ENCODE measurements around the gene PGLYRP2.
"Not testable (repeated sequence)": the region's sequence is repeated elsewhere in the genome, so short reads cannot be mapped to it uniquely, and the experiment has no call there.

The PGLYRP2 gene

DNA sequence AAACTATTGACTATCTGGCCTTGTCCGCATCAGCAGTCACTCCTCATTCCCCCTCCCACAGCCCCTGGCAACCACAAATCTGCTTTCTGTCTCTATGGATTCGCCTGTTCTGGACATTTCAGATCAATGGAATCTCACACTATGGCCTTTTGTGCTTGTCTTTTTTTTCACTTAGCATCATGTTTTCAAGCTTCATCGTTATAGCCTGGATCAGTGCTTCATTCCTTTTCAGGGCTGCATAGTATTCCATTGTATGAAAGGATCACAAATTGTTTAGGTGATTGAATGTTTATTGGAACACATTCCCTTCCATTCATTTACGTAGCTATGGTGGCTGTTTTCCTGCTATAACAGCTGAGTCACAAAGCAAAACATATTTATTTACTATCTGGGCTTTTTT is 7.7 kb upstream of the PGLYRP2 start:
- no peaks in the 10 kb centered on the region for H3K79me2 ChIP-seq (ENCODE audit: control insufficient read depth, low read length)
- no peak for TF ChIP-seq EZH2phosphoT487 (IDR thresholded peaks at IDR 0.05; ENCODE audit: borderline replicate concordance, low read length)
- TF ChIP-seq, protein P1, sequence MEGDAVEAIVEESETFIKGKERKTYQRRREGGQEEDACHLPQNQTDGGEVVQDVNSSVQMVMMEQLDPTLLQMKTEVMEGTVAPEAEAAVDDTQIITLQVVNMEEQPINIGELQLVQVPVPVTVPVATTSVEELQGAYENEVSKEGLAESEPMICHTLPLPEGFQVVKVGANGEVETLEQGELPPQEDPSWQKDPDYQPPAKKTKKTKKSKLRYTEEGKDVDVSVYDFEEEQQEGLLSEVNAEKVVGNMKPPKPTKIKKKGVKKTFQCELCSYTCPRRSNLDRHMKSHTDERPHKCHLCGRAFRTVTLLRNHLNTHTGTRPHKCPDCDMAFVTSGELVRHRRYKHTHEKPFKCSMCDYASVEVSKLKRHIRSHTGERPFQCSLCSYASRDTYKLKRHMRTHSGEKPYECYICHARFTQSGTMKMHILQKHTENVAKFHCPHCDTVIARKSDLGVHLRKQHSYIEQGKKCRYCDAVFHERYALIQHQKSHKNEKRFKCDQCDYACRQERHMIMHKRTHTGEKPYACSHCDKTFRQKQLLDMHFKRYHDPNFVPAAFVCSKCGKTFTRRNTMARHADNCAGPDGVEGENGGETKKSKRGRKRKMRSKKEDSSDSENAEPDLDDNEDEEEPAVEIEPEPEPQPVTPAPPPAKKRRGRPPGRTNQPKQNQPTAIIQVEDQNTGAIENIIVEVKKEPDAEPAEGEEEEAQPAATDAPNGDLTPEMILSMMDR (IDR thresholded peaks at IDR 0.05; ENCODE audit: low read depth, low read length, poor library complexity, severe bottlenecking), result no peak

DNA sequence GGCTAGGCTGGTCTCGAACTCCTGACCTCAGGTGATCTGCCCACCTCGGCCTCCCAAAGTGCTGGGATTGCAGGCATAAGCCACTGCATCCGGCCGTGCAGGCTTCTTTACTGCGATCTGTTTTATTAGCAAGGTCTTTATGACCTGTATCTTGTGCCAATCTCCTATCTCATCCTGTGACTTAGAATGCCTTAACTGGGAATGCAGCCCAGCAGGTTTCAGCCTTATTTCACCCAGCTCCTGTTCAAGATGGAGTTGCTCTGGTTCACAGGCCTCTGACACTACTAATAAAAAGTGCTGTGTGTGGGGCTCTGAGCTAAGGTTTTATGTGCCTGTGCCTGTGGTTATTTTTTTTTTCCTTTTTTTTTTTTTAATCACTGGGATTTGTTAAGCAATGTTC is 6.5 kb upstream of the PGLYRP2 start:
- H3K27me3 ChIP-seq (ENCODE audit: control insufficient read depth, low read length); H3K36me3 ChIP-seq (ENCODE audit: control insufficient read depth, low read length); H3K9me2 ChIP-seq (replicated peaks; ENCODE audit: control insufficient read depth, low read length); H3K79me2 ChIP-seq (ENCODE audit: control insufficient read depth, low read length); H3K4me2 ChIP-seq (ENCODE audit: low read length); H4K20me1 ChIP-seq (ENCODE audit: control insufficient read depth, insufficient read depth, low read depth, low read length); H3K4me1 ChIP-seq (ENCODE audit: control insufficient read depth, low read length); H3K27ac ChIP-seq (ENCODE audit: low read depth, low read length); H3K9me3 ChIP-seq (ENCODE audit: control insufficient read depth, insufficient read depth, low read length); H3F3A ChIP-seq (ENCODE audit: control insufficient read depth, insufficient read depth); H3K4me3 ChIP-seq (ENCODE audit: low read length): not testable (repeated sequence)

More for the DNA sequence above, 7.7 kb upstream of the PGLYRP2 start:
- no peaks in the 10 kb centered on the region for H3K9me2 ChIP-seq (replicated peaks; ENCODE audit: control insufficient read depth, low read length)
- H3K27me3 ChIP-seq (ENCODE audit: control insufficient read depth, low read length), result no peaks in the 10 kb centered on the region
- H4K20me1 ChIP-seq (ENCODE audit: control insufficient read depth, insufficient read depth, low read depth, low read length), result no peaks in the 10 kb centered on the region
- no peak overlapping the region for H3K4me2 ChIP-seq (ENCODE audit: low read length)
- H3K27ac ChIP-seq (ENCODE audit: low read depth, low read length), result no peak overlapping the region
- H3K9me3 ChIP-seq (ENCODE audit: control insufficient read depth, insufficient read depth, low read length), result no peaks in the 10 kb centered on the region
- no peaks in the 10 kb centered on the region for H3K4me1 ChIP-seq (ENCODE audit: control insufficient read depth, low read length)
- no peaks in the 10 kb centered on the region for H3F3A ChIP-seq (ENCODE audit: control insufficient read depth, insufficient read depth)
- no peaks in the 10 kb centered on the region for H3K36me3 ChIP-seq (ENCODE audit: control insufficient read depth, low read length)
- no peak overlapping the region for H3K4me3 ChIP-seq (ENCODE audit: low read length)

DNA sequence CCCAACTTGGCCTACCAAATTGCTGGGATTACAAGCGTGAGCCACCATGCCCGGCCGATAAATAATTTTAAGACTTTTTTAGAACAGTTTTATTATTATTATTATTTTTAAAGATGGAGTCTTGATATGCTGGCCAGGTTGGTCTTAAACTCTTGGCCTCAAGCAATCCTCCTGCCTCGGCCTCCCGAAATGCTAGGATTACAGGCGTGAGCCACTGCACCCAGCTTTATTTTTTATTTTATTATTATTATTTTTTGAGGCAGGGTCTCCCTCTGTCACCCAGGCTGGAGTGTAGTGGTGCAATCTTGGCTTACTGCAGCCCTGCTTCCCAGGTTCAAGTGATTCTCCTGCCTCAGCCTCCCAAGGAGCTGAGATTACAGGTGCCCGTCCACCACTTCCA is 1.7 kb upstream of the PGLYRP2 start:
- H3K79me2 ChIP-seq (ENCODE audit: control insufficient read depth, low read length); H3K4me1 ChIP-seq (ENCODE audit: control insufficient read depth, low read length); H3K27me3 ChIP-seq (ENCODE audit: control insufficient read depth, low read length); H3K4me2 ChIP-seq (ENCODE audit: low read length); H3K27ac ChIP-seq (ENCODE audit: low read depth, low read length); H3K9me2 ChIP-seq (replicated peaks; ENCODE audit: control insufficient read depth, low read length); H4K20me1 ChIP-seq (ENCODE audit: control insufficient read depth, insufficient read depth, low read depth, low read length); H3F3A ChIP-seq (ENCODE audit: control insufficient read depth, insufficient read depth); H3K4me3 ChIP-seq (ENCODE audit: low read length); H3K9me3 ChIP-seq (ENCODE audit: control insufficient read depth, insufficient read depth, low read length); H3K36me3 ChIP-seq (ENCODE audit: control insufficient read depth, low read length): not testable (repeated sequence)

DNA sequence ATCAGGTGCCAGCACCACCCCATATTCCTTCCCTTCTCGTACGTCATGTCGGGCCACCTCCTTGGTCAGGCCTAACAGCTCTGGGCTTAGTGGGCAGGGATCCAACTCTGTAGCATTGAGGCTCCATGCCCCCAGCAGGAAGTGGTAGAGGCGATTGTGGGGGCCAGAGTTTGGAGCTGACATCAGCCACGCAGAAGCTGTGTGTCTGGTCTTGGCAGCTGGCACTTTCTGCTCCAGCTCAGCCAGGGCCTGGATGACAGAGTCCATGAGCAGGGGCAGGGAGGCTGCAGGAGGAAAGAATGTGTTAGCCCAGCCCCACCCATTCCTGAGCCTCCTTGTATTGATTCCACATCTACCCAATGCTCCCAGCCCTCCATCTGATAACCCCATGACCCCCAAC is 3.0 kb downstream of the PGLYRP2 start:
- Histone ChIP-seq H4K20me1 (ENCODE audit: control insufficient read depth, insufficient read depth, low read depth, low read length) (no peaks in the 10 kb centered on the region), H3K4me1 (ENCODE audit: control insufficient read depth, low read length) (peaks cover 7% of the 10 kb centered on the region), H3K36me3 (ENCODE audit: control insufficient read depth, low read length) (no peaks in the 10 kb centered on the region), H3K4me2 (ENCODE audit: low read length) (no peak overlapping the region), H3K27ac (ENCODE audit: low read depth, low read length) (no peak overlapping the region), H3K4me3 (ENCODE audit: low read length) (no peak overlapping the region), H3F3A (ENCODE audit: control insufficient read depth, insufficient read depth) (0 out of 2 replicates have a peak, but pooled peaks cover 2% of the 10 kb centered on the region), H3K27me3 (ENCODE audit: control insufficient read depth, low read length) (no peaks in the 10 kb centered on the region), H3K9me3 (ENCODE audit: control insufficient read depth, insufficient read depth, low read length) (no peaks in the 10 kb centered on the region), H3K9me2 (replicated peaks; ENCODE audit: control insufficient read depth, low read length) (no peaks in the 10 kb centered on the region), H3K79me2 (ENCODE audit: control insufficient read depth, low read length) (no peaks in the 10 kb centered on the region)
- TF ChIP-seq, protein P1 (IDR thresholded peaks at IDR 0.05; ENCODE audit: low read depth, low read length, poor library complexity, severe bottlenecking), result no peak
- TF ChIP-seq EZH2phosphoT487 (IDR thresholded peaks at IDR 0.05; ENCODE audit: borderline replicate concordance, low read length), result no peak

Data from DOHH2 (cell line).